GM12872 (cell line): ENCODE data around the gene CRIP3.

Experiments used
- CTCF ChIP-seq: IDR thresholded peaks from 3 replicates; pipeline ENCODE4 v1.5.1; 2011; ENCODE audit warnings: low read depth, mild to moderate bottlenecking, low read length, moderate library complexity; ENCODE audit not compliant: insufficient read depth

CRIP3 gene

GRCh38 chr6:43313813-43314212 lies 5.2 kb upstream of the CRIP3 start:
- TF ChIP-seq CTCF, result no peak

- no peak for TF ChIP-seq CTCF
Observed at GRCh38 chr6:43311666-43312065, 3.0 kb upstream of the CRIP3 start.

DNA sequence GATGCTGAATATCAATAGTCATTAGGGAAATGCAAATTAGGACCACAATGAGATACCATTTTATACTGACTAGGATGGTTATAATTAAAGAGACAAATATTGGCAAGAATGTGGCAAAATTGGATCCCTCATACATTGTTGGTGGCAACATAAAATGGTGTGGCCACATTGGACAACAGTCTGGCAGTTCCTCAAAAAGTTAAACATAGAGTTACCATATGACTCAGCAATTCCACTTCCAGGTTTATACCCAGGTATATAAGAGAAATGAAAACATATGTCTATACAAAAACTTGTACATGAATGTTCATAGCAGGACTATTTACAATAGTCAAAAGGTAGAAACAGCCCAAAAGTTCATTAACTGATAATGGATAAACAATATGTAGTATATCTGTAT lies 2.0 kb upstream of the CRIP3 start:
- no peak for TF ChIP-seq CTCF

DNA sequence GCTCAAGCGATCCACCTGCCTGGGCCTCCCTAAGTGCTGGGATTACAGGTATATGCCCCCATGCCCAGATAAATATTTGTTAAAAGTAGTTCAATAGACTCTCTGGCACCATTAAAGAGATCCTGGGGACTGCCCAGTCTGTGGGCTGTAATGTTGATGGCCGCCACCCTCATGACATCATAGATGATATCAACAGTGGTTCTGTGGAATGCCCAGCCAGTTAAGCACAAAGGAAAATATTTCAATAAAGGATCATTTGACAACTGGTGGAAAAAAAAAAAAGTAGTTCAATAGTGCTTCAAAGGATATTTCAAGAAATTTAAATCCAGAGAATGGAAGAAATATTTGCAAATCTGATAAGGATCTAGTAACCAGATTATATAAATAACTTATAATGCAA lies 1.5 kb upstream of the CRIP3 start:
- no peak for TF ChIP-seq CTCF

- no peak for TF ChIP-seq CTCF
Observed at GRCh38 chr6:43308990-43309477, 408 bp upstream of the CRIP3 start.

GRCh38 chr6:43307451-43308100 lies 1.1 kb downstream of the CRIP3 start:
- TF ChIP-seq CTCF, result no peak

GRCh38 chr6:43306086-43306485 lies 2.5 kb downstream of the CRIP3 start:
- no peak for TF ChIP-seq CTCF

- TF ChIP-seq CTCF, result no peak
Observed at GRCh38 chr6:43304882-43305281, 3.7 kb downstream of the CRIP3 start.
